Coronary artery (tissue), 2 donors: ENCODE measurements around the gene KLB.

Experiments used
- DNase-seq: peaks from one replicate; pipeline ENCODE4 v3.0.0-alpha.2; 2017; ENCODE audit warnings: low spot score
- H3K27ac ChIP-seq, 2 donors: fragments of 200-600 bp; sonication (generic); one replicate each; pipeline ENCODE4 v1.5.1; 2016 to 2019
- H3K4me3 ChIP-seq: fragments of 200-600 bp; sonication (generic); 2 replicates; pipeline ENCODE4 v1.5.1; 2016; ENCODE audit warnings: mild to moderate bottlenecking, moderate library complexity
- TF ChIP-seq, protein P1 (sequence below): fragments of 200-600 bp; sonication (generic); IDR thresholded peaks from one replicate; pipeline ENCODE4 v1.5.1; 2019; ENCODE audit warnings: antibody characterized with exemption

KLB gene

DNA sequence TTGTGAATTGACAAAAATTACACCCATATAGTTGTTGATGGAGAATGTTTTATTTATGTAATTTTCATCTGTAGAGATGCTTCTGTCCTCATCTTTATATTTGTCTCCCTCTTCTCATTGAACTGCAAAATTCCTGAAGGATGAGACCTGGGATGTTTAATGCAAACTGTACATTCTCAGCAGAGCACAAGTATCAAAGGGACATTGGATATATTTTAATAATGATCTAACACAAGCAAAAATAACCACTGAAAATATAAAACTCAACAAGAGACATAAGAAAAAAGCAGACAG is 91.9 kb downstream of the KLB start:
- TF ChIP-seq, protein P1, sequence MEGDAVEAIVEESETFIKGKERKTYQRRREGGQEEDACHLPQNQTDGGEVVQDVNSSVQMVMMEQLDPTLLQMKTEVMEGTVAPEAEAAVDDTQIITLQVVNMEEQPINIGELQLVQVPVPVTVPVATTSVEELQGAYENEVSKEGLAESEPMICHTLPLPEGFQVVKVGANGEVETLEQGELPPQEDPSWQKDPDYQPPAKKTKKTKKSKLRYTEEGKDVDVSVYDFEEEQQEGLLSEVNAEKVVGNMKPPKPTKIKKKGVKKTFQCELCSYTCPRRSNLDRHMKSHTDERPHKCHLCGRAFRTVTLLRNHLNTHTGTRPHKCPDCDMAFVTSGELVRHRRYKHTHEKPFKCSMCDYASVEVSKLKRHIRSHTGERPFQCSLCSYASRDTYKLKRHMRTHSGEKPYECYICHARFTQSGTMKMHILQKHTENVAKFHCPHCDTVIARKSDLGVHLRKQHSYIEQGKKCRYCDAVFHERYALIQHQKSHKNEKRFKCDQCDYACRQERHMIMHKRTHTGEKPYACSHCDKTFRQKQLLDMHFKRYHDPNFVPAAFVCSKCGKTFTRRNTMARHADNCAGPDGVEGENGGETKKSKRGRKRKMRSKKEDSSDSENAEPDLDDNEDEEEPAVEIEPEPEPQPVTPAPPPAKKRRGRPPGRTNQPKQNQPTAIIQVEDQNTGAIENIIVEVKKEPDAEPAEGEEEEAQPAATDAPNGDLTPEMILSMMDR, result no peak
- Histone ChIP-seq H3K4me3 (no peak overlapping the region), H3K27ac (no peak overlapping the region)
- DNase-seq, result no peak
